DND-41 (cell line): ENCODE data around the gene TGIF2.

ENCODE experiments used
- CTCF ChIP-seq: IDR thresholded peaks from 2 replicates; pipeline ENCODE4 v1.5.1; 2012; ENCODE audit warnings: borderline replicate concordance, low read length, moderate library complexity, mild to moderate bottlenecking; ENCODE audit not compliant: poor library complexity, severe bottlenecking; ENCODE audit errors: extremely low read depth
- EZH2 ChIP-seq: IDR thresholded peaks from 3 replicates; pipeline ENCODE4 v1.6.1; 2012; ENCODE audit warnings: borderline replicate concordance, low read depth, mild to moderate bottlenecking, moderate library complexity, low read length, inconsistent platforms; ENCODE audit not compliant: severe bottlenecking

GRCh38 chr20:36579996-36580545 lies 6.7 kb downstream of the TGIF2 start:
- TF ChIP-seq CTCF (no peak), EZH2 (no peak)
